Activated CD8-positive, alpha-beta T cell treated with anti-CD3 and anti-CD28 coated beads, Interleukin-2, amount 10 ng/mL, durations not matched to agents 7 days and 5 days (primary cell): ENCODE measurements around the gene PCBD1. TPM values are rescaled to one million over a fixed set of nuclear protein-coding genes. Genes with fewer than 3 reads are reported as not detected.
"Not testable (repeated sequence)": the region's sequence is repeated elsewhere in the genome, so short reads cannot be mapped to it uniquely, and the experiment has no call there.

ENCODE experiments used
- ATAC-seq: fragments of 150-1000 bp; cut with Tn5 transposase; one replicate; pipeline ENCODE4 v1.10.0; 2021; ENCODE audit warnings: moderate library complexity
- CTCF ChIA-PET: fragments of 350-600 bp; sonication (Branson Sonifier 250); formaldehyde crosslinking; loops from one replicate; lab custom pipeline; 2021; ENCODE audit warnings: antibody characterized with exemption; lab: Charles Lee
- POLR2A ChIA-PET: fragments of 350-600 bp; sonication (Branson Sonifier 250); formaldehyde crosslinking; loops from one replicate; lab custom pipeline; 2021; ENCODE audit warnings: antibody characterized with exemption; lab: Charles Lee
- DNase-seq: peaks from one replicate; pipeline ENCODE4 v3.0.0-alpha.2; 2020
- H3K27ac Mint-ChIP-seq: one replicate; pipeline ENCODE4 v1.8.0; 2021; ENCODE audit warnings: mild to moderate bottlenecking, mixed read lengths
- H3K27me3 Mint-ChIP-seq: one replicate; pipeline ENCODE4 v1.8.0; 2021; ENCODE audit warnings: low read depth, mixed read lengths
- H3K36me3 Mint-ChIP-seq: one replicate; pipeline ENCODE4 v1.8.0; 2021; ENCODE audit warnings: low read depth, mixed read lengths
- H3K4me1 Mint-ChIP-seq: one replicate; pipeline ENCODE4 v1.8.0; 2021; ENCODE audit warnings: low read depth, mixed read lengths
- H3K4me3 Mint-ChIP-seq: one replicate; pipeline ENCODE4 v1.8.0; 2021; ENCODE audit warnings: mild to moderate bottlenecking, mixed read lengths
- H3K9me3 Mint-ChIP-seq: one replicate; pipeline ENCODE4 v1.8.0; 2022; ENCODE audit warnings: mixed read lengths; ENCODE audit not compliant: insufficient read depth
- total RNA-seq, 2 experiments: library from RNA; stranded (reverse); gene quantifications; one replicate each; pipeline ENCODE4 v1.2.3, GENCODE V29; 2021

Gene PCBD1
- total RNA-seq, 2 experiments from 2014 or later, result 28.6 to 31.7 TPM

GRCh38 chr10:70880077-70880534 is 8.3 kb downstream of the PCBD1 start:
- Mint-ChIP-seq H3K9me3 (no peaks in the 10 kb centered on the region), H3K27ac (no peak overlapping the region), H3K27me3 (no peaks in the 10 kb centered on the region), H3K36me3 (peaks cover 15% of the 10 kb centered on the region), H3K4me1 (peaks cover 2% of the 10 kb centered on the region), H3K4me3 (no peak overlapping the region)
- peak; percentile 89 for ATAC-seq
- DNase-seq, result peak; percentile 84
- ChIA-PET CTCF (interaction anchor here (0.7 to 7.2 kb wide), 7 partner anchors 7 to 329 kb away, joined by 3 to 38 read pairs (median 4); partner anchors contain the start of gene SGPL1), POLR2A (interaction anchor here (0.8 kb wide), 1 partner anchor 7 kb away, joined by 4 read pairs; no protein-coding TSS in a partner anchor)

- H3K4me3 Mint-ChIP-seq, result no peak overlapping the region
- peaks cover 2% of the 10 kb centered on the region for H3K4me1 Mint-ChIP-seq
- DNase-seq, result no peak
- H3K27me3 Mint-ChIP-seq, result no peaks in the 10 kb centered on the region
- ATAC-seq, result no peak
- CTCF ChIA-PET, result interaction anchor here (0.7 to 7.2 kb wide), 5 partner anchors 8 to 328 kb away, joined by 3 to 38 read pairs (median 6); partner anchors contain the start of gene SGPL1
- H3K9me3 Mint-ChIP-seq, result no peaks in the 10 kb centered on the region
- H3K36me3 Mint-ChIP-seq, result peaks cover 9% of the 10 kb centered on the region
- no peak overlapping the region for H3K27ac Mint-ChIP-seq
- POLR2A ChIA-PET, result interaction anchor here (0.7 to 0.8 kb wide), 2 partner anchors 8 to 140 kb away, joined by 3 to 4 read pairs; no protein-coding TSS in a partner anchor
Observed at GRCh38 chr10:70879207-70879606, 9.2 kb downstream of the PCBD1 start.

DNA sequence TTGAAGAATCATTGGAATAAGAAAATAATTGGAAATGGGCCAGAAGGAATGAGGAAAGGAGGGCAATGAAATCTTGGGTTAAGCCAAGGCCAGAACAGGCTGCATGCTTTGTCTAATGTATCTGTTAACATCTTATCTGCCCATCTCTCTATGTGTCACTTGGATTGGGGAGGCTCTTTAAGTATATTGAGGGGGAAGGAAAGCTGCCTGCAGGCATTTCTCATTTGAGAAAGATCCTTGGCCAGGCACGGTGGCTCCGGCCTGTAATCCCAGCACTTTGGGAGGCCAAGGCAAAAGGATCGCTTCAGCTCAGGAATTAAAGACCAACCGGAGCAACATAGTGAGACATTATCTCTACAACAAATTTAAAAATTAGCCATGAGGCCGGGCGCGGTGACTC is 14.3 kb downstream of the PCBD1 start:
- POLR2A ChIA-PET, result no interaction called here
- DNase-seq, result no peak
- CTCF ChIA-PET, result no interaction called here
- no peak overlapping the region for H3K4me3 Mint-ChIP-seq
- peaks cover 3% of the 10 kb centered on the region for H3K36me3 Mint-ChIP-seq
- H3K27ac Mint-ChIP-seq, result no peak overlapping the region
- no peak for ATAC-seq
- H3K4me1 Mint-ChIP-seq, result no peaks in the 10 kb centered on the region
- no peaks in the 10 kb centered on the region for H3K27me3 Mint-ChIP-seq
- H3K9me3 Mint-ChIP-seq, result no peaks in the 10 kb centered on the region

DNA sequence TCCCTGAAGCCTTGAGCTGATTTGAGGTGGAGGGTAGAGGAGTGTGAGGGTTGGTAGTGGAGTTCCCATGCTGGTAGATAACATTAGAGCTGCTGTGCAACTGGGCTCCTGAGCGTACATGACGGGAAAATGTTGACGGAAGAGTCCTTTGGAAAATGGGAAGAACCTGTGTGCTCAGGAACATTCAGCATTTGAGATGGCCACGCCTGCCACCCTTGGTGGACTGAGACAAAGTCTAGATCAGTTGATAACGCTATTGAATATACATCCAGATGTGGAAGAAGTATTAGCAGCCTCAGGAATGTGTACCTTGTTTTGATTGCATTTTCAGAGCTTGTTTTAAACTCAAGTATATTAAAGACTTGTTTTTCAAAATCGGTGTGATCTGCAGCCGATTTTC is 16.1 kb downstream of the PCBD1 start:
- H3K27me3 Mint-ChIP-seq, result no peaks in the 10 kb centered on the region
- ATAC-seq, result no peak
- H3K4me3 Mint-ChIP-seq, result no peak overlapping the region
- no peak for DNase-seq
- no peaks in the 10 kb centered on the region for H3K9me3 Mint-ChIP-seq
- H3K27ac Mint-ChIP-seq, result no peak overlapping the region
- ChIA-PET POLR2A (no interaction called here), CTCF (interaction anchor here (0.6 to 1.3 kb wide), 5 partner anchors 8 to 313 kb away, joined by 3 read pairs; no protein-coding TSS in a partner anchor)
- H3K36me3 Mint-ChIP-seq, result peaks cover under 1% of the 10 kb centered on the region
- H3K4me1 Mint-ChIP-seq, result no peaks in the 10 kb centered on the region

DNA sequence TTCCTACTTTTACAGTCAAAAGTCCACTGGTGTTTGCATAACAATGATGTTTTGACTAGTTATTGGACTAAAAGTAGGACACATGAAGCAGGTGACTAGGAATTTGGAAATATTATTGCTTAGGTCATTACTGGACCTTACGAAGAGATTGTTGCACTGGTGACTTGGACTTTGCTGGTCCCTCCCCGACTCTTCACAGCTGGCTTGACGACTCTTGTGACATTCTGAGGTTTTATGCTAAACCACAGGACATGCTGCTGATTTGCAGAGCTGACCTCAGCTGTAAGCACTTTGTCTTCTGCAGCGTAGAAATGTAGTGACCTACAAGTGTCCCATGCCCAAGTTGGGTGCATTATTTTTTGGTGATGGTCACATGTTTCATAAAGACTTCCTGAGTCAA is 21.9 kb downstream of the PCBD1 start:
- Mint-ChIP-seq H3K4me3 (no peak overlapping the region), H3K27me3 (no peaks in the 10 kb centered on the region), H3K36me3 (peaks cover 6% of the 10 kb centered on the region), H3K27ac (no peak overlapping the region), H3K4me1 (peaks cover 12% of the 10 kb centered on the region), H3K9me3 (no peaks in the 10 kb centered on the region)
- ATAC-seq (no peak), DNase-seq (no peak)
- POLR2A ChIA-PET, result no interaction called here
- CTCF ChIA-PET, result interaction anchor here (0.9 kb wide), 1 partner anchor 11 kb away, joined by 3 read pairs; no protein-coding TSS in a partner anchor

- ChIA-PET POLR2A (no interaction called here), CTCF (interaction anchor here (0.5 to 1.1 kb wide), 3 partner anchors 8 to 258 kb away, joined by 3 read pairs; no protein-coding TSS in a partner anchor)
- Mint-ChIP-seq H3K4me1 (peaks cover 12% of the 10 kb centered on the region), H3K27ac (no peak overlapping the region), H3K27me3 (no peaks in the 10 kb centered on the region), H3K9me3 (no peaks in the 10 kb centered on the region), H3K36me3 (peaks cover 10% of the 10 kb centered on the region), H3K4me3 (no peak overlapping the region)
- DNase-seq (no peak), ATAC-seq (no peak)
Observed at GRCh38 chr10:70864935-70865334, 23.4 kb downstream of the PCBD1 start.

DNA sequence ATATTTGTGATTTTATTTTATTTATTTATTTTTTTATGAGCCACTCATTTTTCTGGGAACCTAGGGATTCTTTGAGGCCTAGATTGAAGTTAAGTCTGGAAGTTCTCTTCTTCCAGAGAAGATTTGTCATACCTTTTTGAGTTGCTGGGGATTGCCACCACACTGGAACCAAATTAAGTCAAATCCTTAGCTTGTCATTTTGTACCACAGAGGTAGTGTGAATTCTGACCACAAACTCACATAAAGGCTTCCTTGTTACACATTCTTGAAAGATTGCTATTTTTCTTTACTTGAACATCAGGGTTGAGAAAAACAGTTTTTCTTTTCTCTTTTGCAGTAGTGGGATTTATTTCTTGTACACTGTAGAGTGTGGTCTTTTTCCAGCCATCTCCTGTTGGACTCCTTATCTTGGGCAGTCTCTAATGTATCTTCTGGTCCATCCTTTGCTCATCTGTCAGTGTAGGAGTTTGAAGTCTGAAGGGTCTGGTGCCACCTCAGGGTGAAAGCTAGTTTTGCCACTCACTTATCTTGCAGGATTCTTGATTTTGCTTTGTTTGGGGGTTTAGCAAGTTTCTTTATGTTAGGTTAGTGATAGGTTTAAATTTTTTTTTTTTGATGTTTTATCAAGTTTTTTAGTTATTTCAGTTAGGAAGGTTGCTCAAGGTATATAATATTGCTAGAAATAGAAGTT is 24.8 kb downstream of the PCBD1 start:
- ChIA-PET CTCF (interaction anchor here (1.0 to 1.1 kb wide), 2 partner anchors 9 to 16 kb away, joined by 3 read pairs; no protein-coding TSS in a partner anchor), POLR2A (no interaction called here)
- H3K27ac Mint-ChIP-seq, result no peak overlapping the region

DNA sequence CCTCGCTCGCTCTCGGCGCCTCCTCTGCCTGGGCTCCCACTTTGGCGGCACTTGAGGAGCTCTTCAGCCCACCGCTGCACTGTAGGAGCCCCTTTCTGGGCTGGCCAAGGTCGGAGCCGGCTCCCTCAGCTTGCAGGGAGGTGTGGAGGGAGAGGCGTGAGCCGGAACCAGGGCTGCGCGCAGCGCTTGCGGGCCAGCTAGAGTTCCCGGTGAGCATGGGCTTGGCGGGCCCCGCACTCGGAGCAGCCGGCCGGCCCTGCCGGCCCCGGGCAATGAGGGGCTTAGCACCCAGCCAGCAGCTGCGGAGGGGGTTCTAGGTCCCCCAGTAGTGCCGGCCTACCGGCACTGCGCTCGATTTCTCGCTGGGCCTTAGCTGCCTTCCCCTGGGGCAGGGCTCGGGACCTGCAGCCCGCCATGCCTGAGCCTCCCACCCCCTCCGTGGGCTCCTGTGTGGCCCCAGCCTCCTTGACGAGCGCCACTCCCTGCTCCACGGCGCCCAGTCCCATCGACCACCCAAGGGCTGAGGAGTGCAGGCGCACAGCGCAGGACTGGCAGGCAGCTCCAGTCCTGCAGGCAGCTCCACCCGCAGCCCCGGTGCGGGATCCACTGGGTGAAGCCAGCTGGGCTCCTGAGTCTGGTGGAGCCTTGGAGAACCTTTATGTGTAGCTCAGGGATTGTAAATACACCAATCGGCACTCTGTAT is 26.7 kb downstream of the PCBD1 start:
- H3K36me3 Mint-ChIP-seq, result peaks cover 20% of the 10 kb centered on the region
- POLR2A ChIA-PET, H3K4me3 Mint-ChIP-seq, CTCF ChIA-PET, DNase-seq, H3K27ac Mint-ChIP-seq, ATAC-seq, H3K27me3 Mint-ChIP-seq, H3K9me3 Mint-ChIP-seq: not testable (repeated sequence)
- H3K4me1 Mint-ChIP-seq, result peaks cover 18% of the 10 kb centered on the region

More for the DNA sequence above, 24.8 kb downstream of the PCBD1 start:
- Mint-ChIP-seq H3K4me3 (no peak overlapping the region), H3K4me1 (peaks cover 12% of the 10 kb centered on the region), H3K9me3 (no peaks in the 10 kb centered on the region), H3K27me3 (no peaks in the 10 kb centered on the region), H3K36me3 (peaks cover 15% of the 10 kb centered on the region)
- no peak for DNase-seq
- no peak for ATAC-seq

GRCh38 chr10:70858759-70859158 is 29.6 kb downstream of the PCBD1 start:
- Mint-ChIP-seq H3K4me1 (peaks cover 20% of the 10 kb centered on the region), H3K9me3 (no peaks in the 10 kb centered on the region), H3K27me3 (no peaks in the 10 kb centered on the region), H3K27ac (no peak overlapping the region), H3K4me3 (no peak overlapping the region), H3K36me3 (peaks cover 22% of the 10 kb centered on the region)
- ChIA-PET CTCF (interaction anchor here (1.3 to 1.5 kb wide), 3 partner anchors 13 to 300 kb away, joined by 3 to 4 read pairs (median 3); no protein-coding TSS in a partner anchor), POLR2A (no interaction called here)
- no peak for DNase-seq
- no peak for ATAC-seq

DNA sequence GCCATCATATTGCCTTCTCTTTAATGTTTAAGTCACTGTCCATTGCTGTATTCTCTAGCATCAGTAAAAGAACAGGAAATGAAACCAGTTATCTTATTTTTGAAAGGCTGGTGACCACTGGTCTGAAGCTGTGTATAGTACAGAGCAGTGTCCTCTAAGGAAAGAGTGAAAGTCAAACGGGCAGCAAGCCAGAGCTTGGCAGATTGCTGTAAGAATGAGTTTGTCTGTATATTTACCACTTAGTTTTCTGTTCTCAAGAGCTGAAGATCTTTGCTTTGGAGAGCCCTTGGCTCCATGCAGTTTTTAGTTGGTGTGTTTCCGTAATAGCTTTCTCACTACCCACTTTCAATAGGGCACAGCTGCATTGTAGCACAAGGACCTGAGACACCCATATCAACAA is 31.9 kb downstream of the PCBD1 start:
- no peaks in the 10 kb centered on the region for H3K9me3 Mint-ChIP-seq

GRCh38 chr10:70853457-70853856 is 34.9 kb downstream of the PCBD1 start:
- Mint-ChIP-seq H3K4me3 (no peak overlapping the region), H3K9me3 (no peaks in the 10 kb centered on the region), H3K36me3 (peaks cover 7% of the 10 kb centered on the region), H3K27me3 (no peaks in the 10 kb centered on the region), H3K27ac (no peak overlapping the region), H3K4me1 (peaks cover 19% of the 10 kb centered on the region)
- ChIA-PET POLR2A (no interaction called here), CTCF (interaction anchor here (0.5 kb wide), 1 partner anchor 249 kb away, joined by 3 read pairs; no protein-coding TSS in a partner anchor)
- ATAC-seq, result no peak
- no peak for DNase-seq

More for the DNA sequence above, 31.9 kb downstream of the PCBD1 start:
- H3K27ac Mint-ChIP-seq, result no peak overlapping the region
- DNase-seq, result no peak
- ATAC-seq, result no peak
- CTCF ChIA-PET, result interaction anchor here (0.9 kb wide), 1 partner anchor 69 kb away, joined by 3 read pairs; no protein-coding TSS in a partner anchor
- POLR2A ChIA-PET, result no interaction called here
- no peak overlapping the region for H3K4me3 Mint-ChIP-seq
- H3K4me1 Mint-ChIP-seq, result peaks cover 15% of the 10 kb centered on the region
- peaks cover 17% of the 10 kb centered on the region for H3K36me3 Mint-ChIP-seq
- H3K27me3 Mint-ChIP-seq, result no peaks in the 10 kb centered on the region
